Natural killer cell treated with Interleukin-12 subunit alpha and Interleukin-12 subunit beta and Interleukin-15 and Interleukin-18, amount 100 ng/mL, for 72 hours (primary cell): ENCODE measurements around the gene HNRNPA3. TPM values are rescaled to one million over a fixed set of nuclear protein-coding genes. Genes with fewer than 3 reads are reported as not detected.
"Not testable (repeated sequence)": the region's sequence is repeated elsewhere in the genome, so short reads cannot be mapped to it uniquely, and the experiment has no call there.

ENCODE experiments used
- ATAC-seq, 2 donors: fragments of 150-1000 bp; cut with Tn5 transposase in 1 of 2; sonication (Bioruptor Pico), chemical (Tn5 transposase) in 1 of 2; 2 replicates each; pipeline ENCODE4 v1.10.0; 2021
- DNase-seq: peaks from one replicate; pipeline ENCODE4 v3.0.0; 2022; ENCODE audit warnings: low spot score
- H3K27ac Mint-ChIP-seq, 2 donors: 1 replicate in 1 of 2; 2 replicates in 1 of 2; pipeline ENCODE4 v1.8.0; 2022; ENCODE audit warnings: mixed read lengths in 2 of 2, mild to moderate bottlenecking in 1 of 2, moderate library complexity in 1 of 2
- H3K27me3 Mint-ChIP-seq, 2 donors: 1 replicate in 1 of 2; 2 replicates in 1 of 2; pipeline ENCODE4 v1.8.0; 2022; ENCODE audit warnings: mixed read lengths in 2 of 2
- H3K36me3 Mint-ChIP-seq: one replicate; pipeline ENCODE4 v1.8.0; 2022; ENCODE audit warnings: mixed read lengths
- H3K4me1 Mint-ChIP-seq, 2 donors: 1 replicate in 1 of 2; 2 replicates in 1 of 2; pipeline ENCODE4 v1.8.0; 2022; ENCODE audit warnings: low read depth in 2 of 2, mixed read lengths in 2 of 2, mild to moderate bottlenecking in 1 of 2
- H3K4me3 Mint-ChIP-seq: one replicate; pipeline ENCODE4 v1.8.0; 2022; ENCODE audit warnings: mixed read lengths
- H3K9me3 Mint-ChIP-seq: 2 replicates; pipeline ENCODE4 v1.8.0; 2022; ENCODE audit warnings: mixed read lengths
- total RNA-seq, 2 donors: library from RNA; stranded (reverse); gene quantifications; one replicate each; pipeline ENCODE4 v1.2.3, GENCODE V29; 2022

Gene HNRNPA3
- total RNA-seq, 2 donors from 2014 or later = 170 to 282 TPM

DNA sequence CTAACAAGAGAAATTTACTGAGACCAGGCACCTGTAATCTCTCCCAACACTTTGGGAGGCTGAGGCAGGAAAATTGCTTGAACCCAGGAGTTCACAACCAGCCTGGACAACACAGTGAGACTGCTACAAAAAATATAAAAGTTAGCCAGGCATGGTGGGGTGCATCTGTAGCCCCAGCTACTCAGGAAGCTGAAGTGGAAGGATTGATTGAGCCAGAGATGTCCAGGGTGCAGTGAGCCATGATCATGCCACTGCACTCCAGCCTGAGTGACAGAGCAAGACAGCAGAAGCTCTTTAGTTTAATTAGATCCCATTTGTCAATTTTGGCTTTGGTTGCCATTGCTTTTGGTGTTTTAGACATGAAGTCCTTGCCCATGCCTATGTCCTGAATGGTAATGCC, 32.9 kb upstream of the HNRNPA3 start:
- H3K4me1 Mint-ChIP-seq = peaks cover 8 to 11% of the 10 kb centered on the region in 2 donors
- not testable (repeated sequence) for ATAC-seq, H3K36me3 Mint-ChIP-seq, DNase-seq, H3K27ac Mint-ChIP-seq, H3K4me3 Mint-ChIP-seq, H3K27me3 Mint-ChIP-seq, H3K9me3 Mint-ChIP-seq

DNA sequence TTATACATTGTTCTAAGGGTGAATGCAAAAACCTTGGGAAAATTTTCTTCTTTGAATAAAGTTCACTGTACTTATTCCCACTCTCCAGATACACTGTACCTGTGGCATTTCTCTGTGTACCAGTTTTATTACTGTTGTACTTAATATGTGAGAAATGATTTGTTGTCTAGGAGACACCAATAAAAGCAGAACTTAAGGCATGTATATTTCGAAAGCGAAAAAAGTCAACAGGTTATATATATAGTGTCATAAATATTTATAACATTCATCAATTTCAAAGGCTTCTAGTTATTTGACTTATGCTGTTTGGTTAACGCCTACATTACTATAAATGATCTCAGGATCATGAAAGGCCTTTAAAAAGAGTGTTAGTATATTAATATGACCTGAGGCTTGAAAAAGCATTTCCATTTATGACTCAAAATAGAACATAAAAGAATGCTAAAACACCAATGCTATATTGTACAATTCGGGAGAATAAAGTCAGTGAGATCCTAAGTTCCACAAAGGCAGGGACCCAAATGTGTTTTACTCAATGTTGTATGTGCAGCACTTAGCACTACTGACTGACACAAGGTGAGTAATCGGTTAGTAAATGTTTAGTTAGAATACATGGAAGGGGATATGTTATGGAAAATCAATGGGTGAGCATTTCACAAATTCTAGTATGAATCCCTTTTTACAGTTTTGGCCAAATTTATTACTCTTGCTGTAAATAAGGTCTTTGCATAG, 32.2 kb upstream of the HNRNPA3 start:
- Mint-ChIP-seq H3K36me3 (no peaks in the 10 kb centered on the region), H3K4me1 (peaks cover 7 to 9% of the 10 kb centered on the region in 2 donors), H3K4me3 (no peak overlapping the region), H3K27me3 (peaks cover 2 to 6% of the 10 kb centered on the region in 2 donors), H3K27ac (no peak overlapping the region), H3K9me3 (no peaks in the 10 kb centered on the region)
- DNase-seq (no peak), ATAC-seq (no peak)

DNA sequence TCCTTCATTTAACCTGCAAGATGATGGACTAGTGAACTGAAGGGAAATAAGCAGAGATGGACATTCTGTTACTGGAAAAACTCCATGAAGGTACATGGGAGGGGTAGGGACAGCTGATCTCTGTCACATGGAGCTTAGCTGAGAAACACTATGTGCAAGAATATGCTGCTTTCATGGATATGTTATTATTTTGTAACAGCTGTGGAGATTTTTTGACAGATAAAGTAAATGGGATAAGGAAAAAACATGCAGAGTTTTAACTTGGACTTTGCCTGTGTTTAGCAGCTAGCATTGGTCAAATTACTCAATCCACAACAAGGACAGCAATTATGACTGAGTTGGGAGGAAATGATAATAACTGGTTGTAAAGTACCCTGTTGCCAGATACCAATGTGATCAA, 28.7 kb upstream of the HNRNPA3 start:
- Mint-ChIP-seq H3K27ac (no peak overlapping the region), H3K9me3 (no peaks in the 10 kb centered on the region), H3K4me1 (no peaks in the 10 kb centered on the region), H3K36me3 (no peaks in the 10 kb centered on the region), H3K4me3 (no peak overlapping the region), H3K27me3 (peaks cover 5 to 6% of the 10 kb centered on the region in 2 donors)
- no peak for ATAC-seq
- DNase-seq = no peak

DNA sequence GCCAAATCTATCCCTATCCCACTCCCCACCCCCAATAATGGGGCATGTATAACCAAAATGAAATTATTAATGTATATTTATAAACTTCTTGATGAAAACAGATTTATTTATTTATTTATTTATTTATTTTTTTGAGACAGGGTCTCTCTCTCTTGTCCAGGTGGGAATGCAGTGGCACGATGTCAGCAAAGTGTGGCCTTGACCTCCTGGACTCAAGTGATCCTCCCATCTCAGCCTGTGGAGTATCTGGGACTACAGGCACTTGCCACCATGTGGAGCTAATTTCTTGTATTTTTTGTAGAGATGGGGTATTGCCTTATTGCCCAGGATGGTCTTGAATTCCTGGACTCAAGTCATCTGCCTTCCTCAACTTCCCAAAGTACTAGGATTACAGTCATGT, 28.0 kb upstream of the HNRNPA3 start:
- Mint-ChIP-seq H3K4me1 (no peaks in the 10 kb centered on the region), H3K27ac (no peak overlapping the region), H3K4me3 (no peak overlapping the region), H3K27me3 (peaks cover 5 to 6% of the 10 kb centered on the region in 2 donors), H3K36me3 (no peaks in the 10 kb centered on the region), H3K9me3 (no peaks in the 10 kb centered on the region)
- no peak for DNase-seq
- no peak for ATAC-seq

DNA sequence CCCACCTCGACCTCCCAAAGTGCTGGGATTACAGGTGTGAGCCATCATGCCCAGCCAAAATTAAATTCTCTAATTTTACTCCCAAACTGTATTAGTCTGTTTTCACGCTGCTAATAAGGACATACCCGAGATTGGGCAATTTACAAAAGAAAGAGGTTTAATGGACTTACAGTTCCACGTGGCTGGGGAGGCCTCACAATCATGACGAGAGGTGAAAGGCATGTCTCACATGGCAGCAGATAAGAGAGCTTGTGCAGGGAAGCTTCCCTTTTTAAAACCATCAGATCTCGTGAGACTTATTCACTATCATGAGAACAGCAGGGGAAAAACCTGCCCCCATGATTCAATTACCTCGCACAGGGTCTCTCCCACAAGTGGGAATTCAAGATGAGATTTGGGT, 26.6 kb upstream of the HNRNPA3 start:
- not testable (repeated sequence) for DNase-seq, H3K27ac Mint-ChIP-seq, H3K4me1 Mint-ChIP-seq, H3K9me3 Mint-ChIP-seq, ATAC-seq, H3K4me3 Mint-ChIP-seq, H3K36me3 Mint-ChIP-seq, H3K27me3 Mint-ChIP-seq

DNA sequence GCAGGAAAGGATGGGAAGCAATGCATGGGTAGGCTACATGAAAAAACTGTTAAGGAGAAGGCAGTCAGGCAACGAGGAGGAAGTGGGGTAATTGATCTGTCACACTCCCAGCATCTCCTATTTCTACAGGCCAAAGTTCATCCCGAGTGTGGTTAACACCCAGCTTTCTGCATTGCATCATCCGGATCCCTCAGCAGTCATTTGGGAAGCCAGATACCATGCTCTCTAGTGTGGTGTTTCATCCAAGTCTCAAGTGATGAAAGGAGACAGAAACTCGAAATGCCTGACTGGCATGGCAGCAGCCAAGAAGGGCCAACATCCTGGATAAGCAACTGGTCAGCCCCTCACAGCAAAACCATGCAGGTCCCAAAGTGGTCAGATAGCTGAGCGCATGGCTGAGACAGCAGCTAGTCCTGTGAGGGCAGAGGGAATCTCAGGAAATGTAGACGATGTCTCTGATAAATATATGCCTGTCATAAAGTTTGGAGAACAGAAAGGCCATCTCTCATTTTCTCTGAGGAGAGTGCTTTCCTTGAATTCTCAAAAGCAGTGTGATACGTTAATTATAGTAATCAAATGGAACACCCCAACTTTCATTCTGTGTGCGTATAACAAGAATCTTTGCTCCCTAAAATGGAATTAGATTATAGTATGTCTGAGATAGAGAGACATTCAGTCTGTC, 24.8 kb upstream of the HNRNPA3 start:
- peaks cover 0 to 3% of the 10 kb centered on the region in 2 donors for H3K27me3 Mint-ChIP-seq
- no peak for DNase-seq
- H3K27ac Mint-ChIP-seq = no peak overlapping the region
- H3K36me3 Mint-ChIP-seq = no peaks in the 10 kb centered on the region
- no peaks in the 10 kb centered on the region for H3K9me3 Mint-ChIP-seq
- H3K4me1 Mint-ChIP-seq = no peaks in the 10 kb centered on the region
- no peak overlapping the region for H3K4me3 Mint-ChIP-seq
- ATAC-seq = no peak

DNA sequence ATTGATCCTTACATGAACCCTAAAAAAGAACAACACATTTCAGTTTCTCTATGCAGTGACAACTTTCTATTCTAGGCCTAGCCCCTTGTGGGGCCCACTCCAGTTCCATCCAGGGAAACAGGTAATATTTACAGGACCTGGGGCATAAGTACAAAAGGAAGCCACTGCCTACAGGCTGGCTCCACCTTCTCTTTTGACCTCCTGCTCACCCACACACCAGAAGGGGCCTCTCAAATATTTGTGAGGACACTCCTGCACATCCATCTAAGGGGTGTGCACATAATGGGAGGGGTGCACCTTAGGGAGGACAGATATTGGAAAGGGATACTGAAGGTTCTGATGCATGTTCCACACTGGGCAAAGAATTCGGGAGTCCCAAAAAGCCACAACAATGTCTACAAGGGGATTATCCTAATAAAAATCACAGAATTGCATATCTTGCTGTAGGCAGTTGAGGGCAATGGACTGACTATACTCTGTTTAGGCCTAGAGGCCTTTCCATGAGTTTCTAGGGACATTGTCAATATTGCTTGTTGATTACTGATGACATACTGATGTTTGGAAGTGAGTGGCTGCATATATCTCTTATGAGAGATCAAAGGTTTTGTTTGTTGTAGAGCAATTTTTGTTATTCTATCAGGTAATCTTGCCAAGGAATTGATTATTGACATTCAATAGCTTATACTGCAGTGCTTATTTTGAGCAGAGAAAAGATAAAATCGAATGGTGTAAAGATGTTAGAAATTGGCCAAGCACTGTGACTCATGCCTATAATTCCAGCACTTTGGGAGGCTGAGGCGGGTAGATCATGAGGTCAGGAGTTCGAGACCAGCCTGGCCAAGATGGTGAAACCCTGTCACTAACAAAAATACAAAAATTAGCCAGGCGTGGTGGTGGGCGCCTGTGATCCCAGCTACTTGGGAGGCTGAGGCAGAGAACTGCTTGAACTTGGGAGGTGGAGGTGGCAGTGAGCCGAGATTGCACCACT, 23.8 kb upstream of the HNRNPA3 start:
- H3K36me3 Mint-ChIP-seq = no peaks in the 10 kb centered on the region
- no peak for DNase-seq
- no peaks in the 10 kb centered on the region for H3K9me3 Mint-ChIP-seq
- no peak for ATAC-seq
- no peak overlapping the region for H3K4me3 Mint-ChIP-seq
- no peaks in the 10 kb centered on the region for H3K4me1 Mint-ChIP-seq
- peaks cover 0 to 3% of the 10 kb centered on the region in 2 donors for H3K27me3 Mint-ChIP-seq
- H3K27ac Mint-ChIP-seq = no peak overlapping the region

DNA sequence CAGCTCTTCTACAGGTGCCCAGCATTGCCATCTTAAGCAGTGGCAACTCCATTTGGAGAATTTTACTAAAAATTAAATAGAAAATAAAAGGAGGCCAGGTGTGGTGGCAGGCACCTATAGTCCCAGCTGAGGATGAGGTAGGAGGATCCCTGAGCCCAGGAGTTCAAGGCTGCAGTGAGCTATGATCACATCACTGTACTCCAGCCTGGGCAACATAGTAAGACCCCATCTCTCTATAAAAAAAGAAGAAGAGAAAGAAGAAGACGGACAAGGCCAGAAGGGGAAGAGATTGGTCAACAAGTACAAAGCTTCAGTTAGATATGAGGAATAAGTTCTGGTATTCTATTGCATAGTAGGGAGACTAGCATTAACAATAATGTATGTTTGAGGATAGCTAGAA, 21.7 kb upstream of the HNRNPA3 start:
- no peaks in the 10 kb centered on the region for H3K4me1 Mint-ChIP-seq
- no peaks in the 10 kb centered on the region for H3K36me3 Mint-ChIP-seq
- no peak overlapping the region for H3K4me3 Mint-ChIP-seq
- DNase-seq = no peak
- ATAC-seq = no peak
- H3K27me3 Mint-ChIP-seq = peaks cover 0 to 5% of the 10 kb centered on the region in 2 donors
- no peak overlapping the region for H3K27ac Mint-ChIP-seq
- no peaks in the 10 kb centered on the region for H3K9me3 Mint-ChIP-seq

DNA sequence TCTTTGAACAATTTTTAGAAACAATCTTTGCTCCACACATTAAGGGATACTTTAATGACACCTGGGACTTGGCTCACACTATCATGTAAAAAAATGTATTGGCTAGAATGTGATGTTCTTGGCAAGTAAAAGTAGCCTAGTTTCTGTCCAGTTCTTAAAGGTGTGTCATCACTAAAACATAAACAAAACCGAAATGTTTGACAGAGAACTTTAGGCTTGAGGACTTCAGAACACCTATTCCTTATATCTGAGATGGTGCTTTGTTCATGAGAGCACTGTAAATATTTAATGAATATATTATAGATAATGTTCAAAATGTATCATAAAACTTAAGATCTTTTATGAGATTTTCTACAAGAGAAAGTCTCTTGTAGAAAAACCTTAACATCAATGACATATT, 19.8 kb upstream of the HNRNPA3 start:
- H3K9me3 Mint-ChIP-seq = no peaks in the 10 kb centered on the region
- no peaks in the 10 kb centered on the region for H3K36me3 Mint-ChIP-seq
- peaks cover 0 to 2% of the 10 kb centered on the region in 2 donors for H3K27me3 Mint-ChIP-seq
- no peak overlapping the region for H3K4me3 Mint-ChIP-seq
- no peak for ATAC-seq
- H3K27ac Mint-ChIP-seq = no peak overlapping the region
- no peak for DNase-seq
- H3K4me1 Mint-ChIP-seq = no peaks in the 10 kb centered on the region

DNA sequence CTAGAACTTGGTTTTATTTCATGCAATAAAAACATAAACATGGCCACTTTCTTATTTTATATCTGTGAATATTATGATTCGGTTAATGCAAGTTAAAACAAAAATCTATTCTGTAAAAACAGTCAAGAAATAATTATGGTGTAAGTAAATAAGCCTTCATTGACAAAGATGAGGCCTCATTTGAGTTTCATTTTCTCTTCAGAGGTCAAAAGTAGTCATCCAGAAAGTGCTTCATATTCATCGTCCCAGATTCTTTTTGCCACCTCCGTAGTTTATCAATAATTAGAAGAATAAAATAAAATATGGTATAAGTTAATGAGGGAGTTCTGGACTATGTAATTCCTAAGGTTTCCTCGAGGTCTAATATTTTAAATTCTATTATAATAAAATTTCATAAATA, 19.4 kb upstream of the HNRNPA3 start:
- no peaks in the 10 kb centered on the region for H3K4me1 Mint-ChIP-seq
- no peak overlapping the region for H3K27ac Mint-ChIP-seq
- no peaks in the 10 kb centered on the region for H3K9me3 Mint-ChIP-seq
- H3K4me3 Mint-ChIP-seq = no peak overlapping the region
- no peak for DNase-seq
- no peaks in the 10 kb centered on the region for H3K36me3 Mint-ChIP-seq
- H3K27me3 Mint-ChIP-seq = peaks cover 0 to 2% of the 10 kb centered on the region in 2 donors
- no peak for ATAC-seq

DNA sequence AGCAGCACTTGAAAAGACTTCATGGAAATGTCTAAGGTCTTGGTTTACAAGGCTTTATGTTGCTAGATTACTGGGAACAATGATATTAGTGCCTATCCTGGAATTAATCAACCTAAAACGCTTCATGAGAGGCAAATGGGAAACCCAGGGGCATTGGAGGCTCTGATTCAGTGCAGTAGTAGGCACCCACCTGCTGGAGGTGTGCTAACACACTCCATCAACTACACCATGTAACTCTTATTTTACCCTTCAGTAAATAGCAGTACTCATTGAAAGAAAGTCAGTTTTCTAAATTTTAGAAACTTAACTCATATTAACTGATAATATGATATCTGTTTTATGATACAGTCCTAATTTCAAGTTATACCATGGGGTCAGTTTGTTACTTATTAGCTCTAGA, 17.4 kb upstream of the HNRNPA3 start:
- H3K27ac Mint-ChIP-seq = no peak overlapping the region
- no peak overlapping the region for H3K4me3 Mint-ChIP-seq
- DNase-seq (no peak), ATAC-seq (no peak)
- H3K9me3 Mint-ChIP-seq = no peaks in the 10 kb centered on the region
- H3K4me1 Mint-ChIP-seq = no peaks in the 10 kb centered on the region
- no peaks in the 10 kb centered on the region for H3K36me3 Mint-ChIP-seq
- H3K27me3 Mint-ChIP-seq = peaks cover 0 to 2% of the 10 kb centered on the region in 2 donors

DNA sequence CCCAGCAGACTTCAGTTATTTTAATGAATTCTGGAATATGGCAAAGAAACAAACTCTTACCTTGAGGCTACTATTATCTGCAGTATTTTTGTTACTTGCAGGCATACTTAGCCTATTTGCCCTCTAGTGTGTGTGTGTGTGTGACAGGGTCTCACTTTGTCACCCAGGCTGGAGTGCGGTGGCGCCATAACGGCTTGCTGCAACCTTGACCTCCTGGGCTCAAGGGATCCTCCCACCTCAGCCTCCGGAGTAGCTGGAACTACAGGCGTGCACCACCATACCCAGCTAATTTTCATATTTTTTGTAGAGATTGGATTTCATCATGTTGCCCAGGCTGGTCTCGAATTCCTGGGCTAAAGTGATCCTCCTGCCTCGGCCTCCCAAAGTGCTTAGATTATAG, 12.2 kb upstream of the HNRNPA3 start:
- ATAC-seq, H3K9me3 Mint-ChIP-seq, DNase-seq, H3K4me3 Mint-ChIP-seq, H3K27me3 Mint-ChIP-seq, H3K27ac Mint-ChIP-seq, H3K4me1 Mint-ChIP-seq, H3K36me3 Mint-ChIP-seq: not testable (repeated sequence)

DNA sequence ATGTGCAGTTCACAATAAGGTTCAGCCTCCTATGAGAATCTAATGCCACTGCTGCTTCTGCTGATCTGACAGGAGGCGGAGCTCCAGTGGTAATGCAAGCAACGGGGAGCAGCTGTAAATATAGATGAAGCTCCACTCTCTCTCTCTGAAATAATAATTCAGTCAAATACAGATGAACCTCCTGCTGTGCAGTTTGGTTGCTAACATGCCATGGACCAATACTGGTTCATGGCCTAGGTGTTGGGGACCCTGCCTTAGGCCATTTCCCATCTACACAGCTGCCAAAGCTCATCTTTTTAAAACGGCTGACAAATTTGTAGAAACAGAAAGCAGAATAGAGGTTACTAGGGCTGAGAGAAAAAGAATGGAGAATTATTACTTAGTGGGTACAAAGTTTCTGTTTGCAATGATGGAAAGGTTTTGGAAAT, 10.7 kb upstream of the HNRNPA3 start:
- DNase-seq (no peak), ATAC-seq (no peak)
- H3K27me3 Mint-ChIP-seq = no peaks in the 10 kb centered on the region
- no peaks in the 10 kb centered on the region for H3K36me3 Mint-ChIP-seq
- H3K4me1 Mint-ChIP-seq = no peaks in the 10 kb centered on the region
- H3K4me3 Mint-ChIP-seq = no peak overlapping the region
- H3K9me3 Mint-ChIP-seq = no peaks in the 10 kb centered on the region
- no peak overlapping the region for H3K27ac Mint-ChIP-seq

DNA sequence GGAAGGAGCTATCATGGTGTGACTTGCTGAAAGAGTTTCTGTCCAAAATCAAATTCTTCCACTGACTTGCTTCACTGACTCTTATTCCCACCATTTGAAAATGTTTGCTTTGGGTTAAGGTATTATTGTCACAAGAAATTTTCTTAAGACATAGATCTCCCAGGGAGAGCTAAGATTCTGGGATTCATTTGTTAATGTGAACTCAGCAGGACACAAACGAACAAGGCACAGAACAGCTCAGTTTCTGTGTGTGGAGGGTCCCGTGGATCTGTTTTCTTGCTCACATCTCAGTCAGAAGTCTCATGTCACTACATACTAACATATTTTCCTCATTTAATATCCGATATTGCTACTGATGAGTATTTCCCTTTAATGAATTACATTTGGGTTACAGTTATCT, 8.2 kb upstream of the HNRNPA3 start:
- Mint-ChIP-seq H3K36me3 (no peaks in the 10 kb centered on the region), H3K27me3 (no peaks in the 10 kb centered on the region), H3K9me3 (no peaks in the 10 kb centered on the region), H3K4me1 (peaks cover 0 to 6% of the 10 kb centered on the region in 2 donors), H3K27ac (no peak overlapping the region), H3K4me3 (no peak overlapping the region)
- ATAC-seq (no peak), DNase-seq (no peak)
